ENCODE results near the gene PTGFRN.

DNA sequence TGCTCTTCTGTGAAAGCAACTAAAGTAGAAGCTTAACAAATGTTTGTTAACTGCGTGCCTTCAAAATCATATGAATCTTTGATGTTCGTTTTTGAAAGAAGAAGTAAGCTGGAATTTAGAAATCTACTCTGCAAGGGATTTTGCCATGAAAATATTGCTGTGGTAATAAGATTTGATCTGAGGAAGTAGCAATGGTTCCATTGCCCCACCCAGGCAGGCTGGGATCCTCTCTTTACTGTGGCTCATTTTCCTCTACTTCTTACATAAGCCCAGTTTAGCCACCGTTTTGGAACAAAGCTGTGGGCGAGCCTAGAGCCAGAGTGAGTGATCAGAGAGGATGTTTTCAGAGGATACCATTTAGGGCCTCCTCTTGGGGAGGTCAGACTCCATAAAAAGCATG is 20.3 kb upstream of the PTGFRN start:
- TF ChIP-seq, protein P1, sequence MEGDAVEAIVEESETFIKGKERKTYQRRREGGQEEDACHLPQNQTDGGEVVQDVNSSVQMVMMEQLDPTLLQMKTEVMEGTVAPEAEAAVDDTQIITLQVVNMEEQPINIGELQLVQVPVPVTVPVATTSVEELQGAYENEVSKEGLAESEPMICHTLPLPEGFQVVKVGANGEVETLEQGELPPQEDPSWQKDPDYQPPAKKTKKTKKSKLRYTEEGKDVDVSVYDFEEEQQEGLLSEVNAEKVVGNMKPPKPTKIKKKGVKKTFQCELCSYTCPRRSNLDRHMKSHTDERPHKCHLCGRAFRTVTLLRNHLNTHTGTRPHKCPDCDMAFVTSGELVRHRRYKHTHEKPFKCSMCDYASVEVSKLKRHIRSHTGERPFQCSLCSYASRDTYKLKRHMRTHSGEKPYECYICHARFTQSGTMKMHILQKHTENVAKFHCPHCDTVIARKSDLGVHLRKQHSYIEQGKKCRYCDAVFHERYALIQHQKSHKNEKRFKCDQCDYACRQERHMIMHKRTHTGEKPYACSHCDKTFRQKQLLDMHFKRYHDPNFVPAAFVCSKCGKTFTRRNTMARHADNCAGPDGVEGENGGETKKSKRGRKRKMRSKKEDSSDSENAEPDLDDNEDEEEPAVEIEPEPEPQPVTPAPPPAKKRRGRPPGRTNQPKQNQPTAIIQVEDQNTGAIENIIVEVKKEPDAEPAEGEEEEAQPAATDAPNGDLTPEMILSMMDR (IDR thresholded peaks at IDR 0.05): no peak
- TF ChIP-seq POLR2A (IDR thresholded peaks at IDR 0.05): no peak
